ENCODE results near the gene TMEM236.

TMEM236 gene

GRCh38 chr10:17784688-17785087 lies 32.7 kb downstream of the TMEM236 start:
- DNase-seq: no peak

- DNase-seq: no peak
These were observed 33.4 kb downstream of the TMEM236 start for GRCh38 chr10:17785276-17785930.

GRCh38 chr10:17787087-17787961 lies 35.3 kb downstream of the TMEM236 start:
- peak in 9 of 56 donors; percentile 4 to 39 (median 22) for DNase-seq

- DNase-seq: no peak
These were observed 36.6 kb downstream of the TMEM236 start for GRCh38 chr10:17788646-17789045.

- DNase-seq: no peak
These were observed 37.4 kb downstream of the TMEM236 start for GRCh38 chr10:17789396-17789795.

GRCh38 chr10:17790651-17791050 lies 38.6 kb downstream of the TMEM236 start:
- no peak for DNase-seq

- DNase-seq: no peak
These were observed 41.0 kb downstream of the TMEM236 start for GRCh38 chr10:17792991-17793390.

GRCh38 chr10:17793823-17794644 lies 42.0 kb downstream of the TMEM236 start:
- DNase-seq: no peak

GRCh38 chr10:17795083-17795482 lies 43.1 kb downstream of the TMEM236 start:
- no peak for DNase-seq

GRCh38 chr10:17795813-17796594 lies 44.0 kb downstream of the TMEM236 start:
- no peak for DNase-seq

GRCh38 chr10:17801507-17801906 lies 49.5 kb downstream of the TMEM236 start:
- DNase-seq: no peak

- no peak for DNase-seq
These were observed 50.3 kb downstream of the TMEM236 start for GRCh38 chr10:17802350-17802749.

GRCh38 chr10:17802976-17803375 lies 51.0 kb downstream of the TMEM236 start:
- no peak for DNase-seq

GRCh38 chr10:17805330-17805729 lies 53.3 kb downstream of the TMEM236 start:
- no peak for DNase-seq

GRCh38 chr10:17805921-17806577 lies 54.0 kb downstream of the TMEM236 start:
- no peak for DNase-seq

- no peak for DNase-seq
These were observed 57.2 kb downstream of the TMEM236 start, which contains the start of gene MRC1 for GRCh38 chr10:17808971-17809841. TSS of gene MRC1 (plus strand) at chr10:17809348. CDS start at chr10:17809466, 118 bp downstream.

- no peak for DNase-seq
These were observed 59.3 kb downstream of the TMEM236 start for GRCh38 chr10:17811146-17811865.

- DNase-seq: no peak
These were observed 63.0 kb downstream of the TMEM236 start for GRCh38 chr10:17814973-17815372.

- DNase-seq: no peak
These were observed 64.2 kb downstream of the TMEM236 start for GRCh38 chr10:17816199-17816598.

Data from nucleus accumbens (tissue), 56 donors.